ENCODE data around the gene MRPS18C. TPM values are rescaled to one million over a fixed set of nuclear protein-coding genes. Genes with fewer than 3 reads are reported as not detected.

MRPS18C gene
- total and polyA plus RNA-seq, 4 experiments from 2014 or later, result 45.7 to 76.3 (median 56.1) TPM

DNA sequence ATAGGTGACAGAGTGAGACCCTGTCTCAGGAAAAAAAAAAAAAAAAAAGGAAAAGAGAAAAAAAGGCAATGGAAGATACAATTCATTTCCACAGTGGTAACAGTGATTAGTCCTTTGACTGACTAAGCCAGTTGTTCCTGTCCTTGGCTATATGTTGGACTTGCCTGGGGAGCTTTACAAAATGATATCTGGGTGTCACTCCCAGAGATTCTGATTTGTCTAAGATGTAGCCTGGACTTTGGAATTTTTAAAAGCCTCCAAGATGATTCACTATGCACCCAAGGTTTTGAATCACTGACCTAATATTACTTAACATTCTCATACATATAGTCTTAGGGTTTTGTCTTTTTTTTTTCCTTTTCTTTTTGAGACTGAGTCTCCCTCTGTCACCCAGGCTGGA, 17.1 kb upstream of the MRPS18C start:
- Mint-ChIP-seq H3K9me3 (no peaks in the 10 kb centered on the region), H3K27me3 (no peaks in the 10 kb centered on the region), H3K27ac (no peak overlapping the region), H3K4me3 (no peak overlapping the region), H3K36me3 (peaks cover 36 to 58% of the 10 kb centered on the region in 2 donors), H3K4me1 (peaks cover 0 to 10% (median 4%) of the 10 kb centered on the region in 4 donors)
- no peak for DNase-seq
- CTCF ChIA-PET (ENCODE audit: partially characterized antibody), result no interaction called here
- POLR2A ChIA-PET (ENCODE audit: partially characterized antibody), result interaction anchor here (1.0 kb wide), 1 partner anchor 17 kb away, joined by 6 read pairs; the partner anchor contains the start of genes HELQ and MRPS18C
- intact Hi-C loops (cut with micrococcal nuclease), result no loop called here
- Histone ChIP-seq H3K4me1 (ENCODE audit: insufficient read depth, low read length) (no peaks in the 10 kb centered on the region), H3K27ac (ENCODE audit: low read depth, low read length) (no peak overlapping the region), H3K4me3 (ENCODE audit: low read length in 2 of 2) (no peak overlapping the region), H3K9me3 (ENCODE audit: control insufficient read depth in 1 of 2, low read length in 2 of 2) (no peaks in the 10 kb centered on the region), H3K27me3 (ENCODE audit: insufficient read depth, low read length) (no peaks in the 10 kb centered on the region), H3K36me3 (ENCODE audit: insufficient read depth, low read length) (peaks cover 32% of the 10 kb centered on the region)

- DNase-seq, result no peak
- POLR2A ChIA-PET (ENCODE audit: partially characterized antibody), result no interaction called here
- H3K4me1 Mint-ChIP-seq, result peaks cover 3 to 11% (median 5%) of the 10 kb centered on the region in 4 donors
- H3K9me3 Mint-ChIP-seq, result no peaks in the 10 kb centered on the region
- H3K27ac Mint-ChIP-seq, result no peak overlapping the region
- Histone ChIP-seq H3K27me3 (ENCODE audit: insufficient read depth, low read length) (no peaks in the 10 kb centered on the region), H3K36me3 (ENCODE audit: insufficient read depth, low read length) (peaks cover 40% of the 10 kb centered on the region), H3K4me1 (ENCODE audit: insufficient read depth, low read length) (no peaks in the 10 kb centered on the region), H3K27ac (ENCODE audit: low read depth, low read length) (no peak overlapping the region), H3K4me3 (ENCODE audit: low read length in 2 of 2) (no peak overlapping the region), H3K9me3 (ENCODE audit: control insufficient read depth in 1 of 2, low read length in 2 of 2) (no peaks in the 10 kb centered on the region)
- H3K4me3 Mint-ChIP-seq, result no peak overlapping the region
- CTCF ChIA-PET (ENCODE audit: partially characterized antibody), result interaction anchor here (1.3 kb wide), 1 partner anchor 201 kb away, joined by 3 read pairs; no protein-coding TSS in a partner anchor
- H3K27me3 Mint-ChIP-seq, result no peaks in the 10 kb centered on the region
- H3K36me3 Mint-ChIP-seq, result peaks cover 39 to 61% of the 10 kb centered on the region in 2 donors
- intact Hi-C loops (cut with micrococcal nuclease), result no loop called here
Observed at GRCh38 chr4:83440148-83440814, 15.6 kb upstream of the MRPS18C start.

DNA sequence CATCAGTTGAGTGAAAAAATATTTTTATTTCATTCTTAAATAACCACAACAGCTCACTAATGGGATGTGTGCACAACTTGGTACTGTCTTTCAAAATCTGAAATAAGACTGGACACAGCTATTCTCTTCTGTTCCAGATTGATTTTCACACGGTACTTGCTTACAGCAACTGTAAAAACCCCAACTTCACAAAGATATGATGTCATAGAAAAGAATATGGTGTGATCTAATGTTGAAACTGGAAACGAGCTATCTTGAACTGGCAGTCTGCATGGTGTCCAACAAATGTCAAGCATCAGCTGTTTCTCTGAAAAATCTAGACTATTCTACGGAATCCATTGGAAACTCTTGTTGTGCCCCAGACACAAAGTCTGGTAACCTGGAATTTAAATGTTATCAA, 15.0 kb upstream of the MRPS18C start:
- peaks cover 35 to 63% of the 10 kb centered on the region in 2 donors for H3K36me3 Mint-ChIP-seq
- no peaks in the 10 kb centered on the region for H3K9me3 Mint-ChIP-seq
- H3K4me1 Mint-ChIP-seq, result peaks cover 2 to 10% (median 4%) of the 10 kb centered on the region in 4 donors
- no peaks in the 10 kb centered on the region for H3K27me3 Mint-ChIP-seq
- Histone ChIP-seq H3K36me3 (ENCODE audit: insufficient read depth, low read length) (peaks cover 44% of the 10 kb centered on the region), H3K9me3 (ENCODE audit: control insufficient read depth in 1 of 2, low read length in 2 of 2) (no peaks in the 10 kb centered on the region), H3K27me3 (ENCODE audit: insufficient read depth, low read length) (no peaks in the 10 kb centered on the region), H3K27ac (ENCODE audit: low read depth, low read length) (no peak overlapping the region), H3K4me3 (ENCODE audit: low read length in 2 of 2) (no peak overlapping the region), H3K4me1 (ENCODE audit: insufficient read depth, low read length) (no peaks in the 10 kb centered on the region)
- DNase-seq, result no peak
- CTCF ChIA-PET (ENCODE audit: partially characterized antibody), result interaction anchor here (1.3 kb wide), 1 partner anchor 201 kb away, joined by 3 read pairs; no protein-coding TSS in a partner anchor
- no peak overlapping the region for H3K4me3 Mint-ChIP-seq
- no peak overlapping the region for H3K27ac Mint-ChIP-seq
- intact Hi-C loops (cut with micrococcal nuclease), result no loop called here
- POLR2A ChIA-PET (ENCODE audit: partially characterized antibody), result interaction anchor here (1.7 kb wide), 1 partner anchor 14 kb away, joined by 10 read pairs; the partner anchor contains the start of gene HELQ

DNA sequence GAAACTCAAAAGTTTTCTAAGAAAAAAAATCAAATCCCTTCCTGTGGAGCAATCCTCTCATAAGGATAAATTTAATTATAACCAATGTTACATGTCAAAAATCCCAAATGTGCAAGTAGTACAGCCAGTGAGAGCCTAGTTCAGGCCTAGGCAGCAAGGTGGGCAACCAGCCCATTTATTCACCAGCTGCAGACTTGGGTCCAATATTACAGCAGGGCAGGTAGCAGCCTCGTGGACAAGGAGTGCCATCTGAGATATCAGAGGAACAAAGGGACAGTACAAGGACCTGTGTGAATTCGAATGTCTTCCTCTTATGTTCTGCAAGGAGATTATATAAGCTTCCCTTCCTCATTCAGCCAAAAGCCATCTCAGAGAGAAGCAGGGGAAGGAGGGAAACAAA, 6.8 kb upstream of the MRPS18C start:
- Histone ChIP-seq H3K27me3 (ENCODE audit: insufficient read depth, low read length) (no peaks in the 10 kb centered on the region), H3K27ac (ENCODE audit: low read depth, low read length) (no peak overlapping the region), H3K36me3 (ENCODE audit: insufficient read depth, low read length) (peaks cover 15% of the 10 kb centered on the region), H3K9me3 (ENCODE audit: control insufficient read depth in 1 of 2, low read length in 2 of 2) (no peaks in the 10 kb centered on the region), H3K4me3 (ENCODE audit: low read length in 2 of 2) (no peak overlapping the region), H3K4me1 (ENCODE audit: insufficient read depth, low read length) (peaks cover 9% of the 10 kb centered on the region)
- intact Hi-C loops (cut with micrococcal nuclease), result no loop called here
- Mint-ChIP-seq H3K36me3 (peaks cover 28 to 47% of the 10 kb centered on the region in 2 donors), H3K4me1 (peaks cover 10 to 38% (median 18%) of the 10 kb centered on the region in 4 donors), H3K4me3 (no peak overlapping the region), H3K9me3 (no peaks in the 10 kb centered on the region), H3K27me3 (no peaks in the 10 kb centered on the region), H3K27ac (peak overlapping the region in 5 of 7 donors; percentile 15 to 85 (median 36))
- CTCF ChIA-PET (ENCODE audit: partially characterized antibody), result no interaction called here
- POLR2A ChIA-PET (ENCODE audit: partially characterized antibody), result no interaction called here
- DNase-seq, result no peak

DNA sequence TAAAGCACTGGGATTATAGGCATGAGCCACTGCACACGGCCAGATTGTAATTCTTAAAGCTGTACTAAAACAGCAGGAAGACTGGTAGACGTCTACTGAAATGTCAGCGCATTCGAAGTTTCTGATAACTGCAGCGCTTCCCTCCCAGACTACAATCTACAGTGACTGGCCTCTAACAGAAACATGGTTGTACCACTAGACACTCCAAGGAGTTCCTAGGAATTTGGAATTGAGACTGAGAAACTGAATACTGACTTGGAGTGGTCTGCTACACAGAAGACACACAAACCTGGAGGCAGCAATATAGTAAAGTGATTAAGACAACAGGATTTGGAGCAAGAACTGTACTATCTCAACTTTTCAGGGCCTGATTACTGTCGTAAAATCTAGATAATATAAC, 1.2 kb upstream of the MRPS18C start:
- Mint-ChIP-seq H3K36me3 (peaks cover 39 to 68% of the 10 kb centered on the region in 2 donors), H3K4me1 (peaks cover 30 to 64% (median 42%) of the 10 kb centered on the region in 4 donors), H3K4me3 (peak overlapping the region; percentile 99 to 100 (median 100)), H3K27me3 (no peaks in the 10 kb centered on the region), H3K9me3 (no peaks in the 10 kb centered on the region), H3K27ac (peak overlapping the region; percentile 100)
- POLR2A ChIA-PET (ENCODE audit: partially characterized antibody), result interaction anchor here (0.9 to 3.4 kb wide), 20 partner anchors 10 to 1081 kb away, joined by 3 to 62 read pairs (median 6); partner anchors contain the start of genes ABRAXAS1, COPS4, COQ2 and GPAT3
- DNase-seq, result peak in 2 of 5 donors; percentile 8 to 17
- Histone ChIP-seq H3K4me3 (ENCODE audit: low read length in 2 of 2) (peak overlapping the region; percentile 90 to 96), H3K9me3 (ENCODE audit: control insufficient read depth in 1 of 2, low read length in 2 of 2) (no peaks in the 10 kb centered on the region), H3K27me3 (ENCODE audit: insufficient read depth, low read length) (no peaks in the 10 kb centered on the region), H3K36me3 (ENCODE audit: insufficient read depth, low read length) (peaks cover 20% of the 10 kb centered on the region), H3K27ac (ENCODE audit: low read depth, low read length) (peak overlapping the region; percentile 100), H3K4me1 (ENCODE audit: insufficient read depth, low read length) (peaks cover 37% of the 10 kb centered on the region)
- intact Hi-C loops (cut with micrococcal nuclease), result loop anchor here (1.0 to 10.0 kb wide), 8 partner anchors 31 to 1080 kb away; partner anchors contain the start of genes ABRAXAS1, COPS4, COQ2 and ENOPH1
- CTCF ChIA-PET (ENCODE audit: partially characterized antibody), result interaction anchor here (0.8 to 1.3 kb wide), 5 partner anchors 10 to 119 kb away, joined by 3 to 4 read pairs (median 4); partner anchors contain the start of gene ABRAXAS1

DNA sequence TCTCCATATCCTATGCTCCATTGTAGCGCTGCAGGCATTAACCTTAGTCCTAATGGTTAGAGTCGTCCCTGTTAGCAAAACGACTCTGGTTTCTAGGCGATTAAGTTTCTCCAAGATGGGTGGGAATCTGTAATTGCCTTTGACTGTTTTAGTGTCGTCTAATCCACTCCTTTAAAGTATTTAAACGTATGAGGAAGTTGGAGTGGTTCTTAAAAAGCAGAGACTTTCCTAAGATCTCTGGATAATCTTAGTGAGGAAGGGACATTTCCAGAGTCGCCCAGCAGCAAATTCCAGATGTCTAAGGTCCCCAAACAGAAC, 285 bp downstream of the MRPS18C start:
- peaks cover 29 to 64% (median 42%) of the 10 kb centered on the region in 4 donors for H3K4me1 Mint-ChIP-seq
- ChIA-PET POLR2A (ENCODE audit: partially characterized antibody) (interaction anchor here (0.8 to 3.4 kb wide), 17 partner anchors 9 to 1082 kb away, joined by 3 to 62 read pairs (median 6); partner anchors contain the start of genes ABRAXAS1, COPS4, COQ2 and HNRNPD), CTCF (ENCODE audit: partially characterized antibody) (interaction anchor here (1.0 to 1.2 kb wide), 2 partner anchors 172 to 421 kb away, joined by 3 read pairs; partner anchors contain the start of genes COPS4 and COQ2)
- H3K27me3 Mint-ChIP-seq, result no peaks in the 10 kb centered on the region
- peak overlapping the region; percentile 100 for H3K27ac Mint-ChIP-seq
- no peak for DNase-seq
- H3K36me3 Mint-ChIP-seq, result peaks cover 36 to 77% of the 10 kb centered on the region in 2 donors
- H3K4me1 ChIP-seq (ENCODE audit: insufficient read depth, low read length), result peaks cover 37% of the 10 kb centered on the region
- intact Hi-C loops (cut with micrococcal nuclease), result loop anchor here (1.0 to 10.0 kb wide), 2 partner anchors 79 to 121 kb away; partner anchors contain the start of gene HPSE
- H3K9me3 Mint-ChIP-seq, result no peaks in the 10 kb centered on the region
- no peaks in the 10 kb centered on the region for H3K27me3 ChIP-seq (ENCODE audit: insufficient read depth, low read length)
- peaks cover 29% of the 10 kb centered on the region for H3K36me3 ChIP-seq (ENCODE audit: insufficient read depth, low read length)
- H3K4me3 ChIP-seq (ENCODE audit: low read length in 2 of 2), result peak overlapping the region; percentile 90 to 96
- peak overlapping the region; percentile 100 for H3K27ac ChIP-seq (ENCODE audit: low read depth, low read length)
- H3K4me3 Mint-ChIP-seq, result peak overlapping the region; percentile 99 to 100 (median 100)
- no peaks in the 10 kb centered on the region for H3K9me3 ChIP-seq (ENCODE audit: control insufficient read depth in 1 of 2, low read length in 2 of 2)

DNA sequence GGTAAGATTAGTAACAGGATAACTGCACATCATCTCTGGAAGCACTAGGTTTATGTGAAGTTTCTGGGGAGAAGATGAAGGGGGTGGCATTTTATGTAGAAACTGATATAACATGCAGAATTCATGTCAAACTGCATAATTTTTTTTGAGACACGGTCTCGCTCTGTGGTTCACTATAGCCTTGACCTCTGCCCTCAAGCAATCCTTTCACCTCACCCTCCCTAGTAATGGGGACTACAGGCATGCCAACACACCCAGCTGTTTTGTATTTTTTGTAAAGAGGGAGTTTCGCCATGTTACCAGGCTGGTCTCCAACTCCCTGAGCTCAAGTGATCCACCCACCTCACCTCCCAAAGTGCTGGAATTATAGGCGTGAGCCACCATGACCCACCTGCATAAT, 17.6 kb downstream of the MRPS18C start:
- H3K4me1 Mint-ChIP-seq, result peaks cover 0 to 4% (median 1%) of the 10 kb centered on the region in 4 donors
- no peaks in the 10 kb centered on the region for H3K9me3 Mint-ChIP-seq
- H3K4me1 ChIP-seq (ENCODE audit: insufficient read depth, low read length), result no peaks in the 10 kb centered on the region
- intact Hi-C loops (cut with micrococcal nuclease), result no loop called here
- POLR2A ChIA-PET (ENCODE audit: partially characterized antibody), result no interaction called here
- peak overlapping the region in 3 of 7 donors; percentile 46 to 66 (median 54) for H3K27ac Mint-ChIP-seq
- no peak overlapping the region for H3K27ac ChIP-seq (ENCODE audit: low read depth, low read length)
- peaks cover 14 to 46% of the 10 kb centered on the region in 2 donors for H3K36me3 Mint-ChIP-seq
- CTCF ChIA-PET (ENCODE audit: partially characterized antibody), result interaction anchor here (0.6 kb wide), 1 partner anchor 9 kb away, joined by 3 read pairs; no protein-coding TSS in a partner anchor
- H3K36me3 ChIP-seq (ENCODE audit: insufficient read depth, low read length), result no peaks in the 10 kb centered on the region
- no peaks in the 10 kb centered on the region for H3K27me3 ChIP-seq (ENCODE audit: insufficient read depth, low read length)
- no peaks in the 10 kb centered on the region for H3K27me3 Mint-ChIP-seq
- H3K9me3 ChIP-seq (ENCODE audit: control insufficient read depth in 1 of 2, low read length in 2 of 2), result no peaks in the 10 kb centered on the region
- no peak overlapping the region for H3K4me3 Mint-ChIP-seq
- DNase-seq, result no peak
- no peak overlapping the region for H3K4me3 ChIP-seq (ENCODE audit: low read length in 2 of 2)

Measured in CD4-positive, alpha-beta memory T cell (primary cell).